Measurements from ENCODE around the gene SPATA18.
A peak's percentile ranks its signal among the peaks of the same experiment; 100 is the strongest.
"Not testable (repeated sequence)": the region's sequence is repeated elsewhere in the genome, so short reads cannot be mapped to it uniquely, and the experiment has no call there.

The SPATA18 gene

GRCh38 chr4:52054254-52054653 is 3.1 kb downstream of the SPATA18 start:
- DNase-seq = no peak

- DNase-seq = no peak
Measured at GRCh38 chr4:52057196-52057595, 6.1 kb downstream of the SPATA18 start.

DNA sequence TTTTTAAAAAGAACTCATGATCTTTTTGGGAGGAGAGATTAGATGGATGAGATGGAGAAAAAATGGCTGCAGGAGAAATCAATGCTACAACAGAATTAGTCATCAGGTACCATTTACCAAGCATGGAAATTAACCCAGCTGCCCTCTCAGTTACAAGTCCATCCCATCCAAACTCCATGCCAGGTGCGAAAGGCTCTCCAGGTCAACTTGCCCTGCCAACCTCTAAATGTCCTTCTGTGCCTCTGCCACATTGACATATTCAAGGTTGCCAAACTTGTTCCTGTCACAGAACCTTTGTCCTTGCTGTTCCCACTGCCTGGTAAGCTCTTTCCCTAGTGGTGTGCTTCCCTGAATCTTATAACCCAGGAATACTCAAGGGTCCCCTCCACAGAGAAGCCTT is 7.2 kb downstream of the SPATA18 start:
- no peak for DNase-seq

DNA sequence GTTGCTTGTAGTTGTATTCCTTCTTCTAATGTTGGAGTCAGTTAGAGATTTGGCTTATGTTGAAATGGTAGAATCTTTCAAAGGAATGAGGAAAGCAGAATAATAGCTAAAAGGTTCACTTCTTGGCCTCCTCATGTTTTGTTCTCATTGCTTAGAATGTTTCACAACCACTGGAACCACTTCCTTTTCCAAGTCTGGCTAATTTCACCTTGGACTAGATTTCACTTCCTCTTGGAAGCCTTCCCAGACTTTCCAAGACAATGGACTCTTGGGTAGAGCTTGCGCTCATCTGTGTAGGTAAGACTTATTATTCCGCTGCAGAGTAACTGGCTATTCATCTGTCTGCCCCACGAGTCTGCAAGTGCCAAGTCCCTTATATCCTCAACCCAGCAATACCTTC is 8.3 kb downstream of the SPATA18 start:
- DNase-seq = no peak

DNA sequence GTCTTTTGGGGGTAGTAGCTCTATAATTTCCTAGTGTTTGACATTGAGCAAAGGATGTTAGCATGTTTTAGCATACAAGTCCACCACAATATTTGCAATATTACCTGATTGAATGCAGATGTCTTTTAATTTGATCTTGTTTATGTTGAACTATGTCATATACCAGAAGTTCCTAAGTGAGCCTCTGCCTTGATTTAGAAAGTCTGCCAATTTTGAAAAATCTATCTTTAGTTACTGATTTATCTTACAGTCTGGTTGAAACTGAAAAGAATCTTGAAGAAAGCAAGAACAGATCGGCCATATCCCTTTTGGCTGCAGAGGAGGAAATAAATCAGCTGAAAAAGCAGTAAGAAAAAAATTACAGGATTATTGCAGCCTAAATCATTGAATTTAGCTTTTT is 18.5 kb downstream of the SPATA18 start:
- no peak for DNase-seq

- DNase-seq = no peak
Measured at GRCh38 chr4:52071791-52072546, 20.9 kb downstream of the SPATA18 start.

GRCh38 chr4:52076731-52077130 is 25.6 kb downstream of the SPATA18 start:
- no peak for DNase-seq

DNA sequence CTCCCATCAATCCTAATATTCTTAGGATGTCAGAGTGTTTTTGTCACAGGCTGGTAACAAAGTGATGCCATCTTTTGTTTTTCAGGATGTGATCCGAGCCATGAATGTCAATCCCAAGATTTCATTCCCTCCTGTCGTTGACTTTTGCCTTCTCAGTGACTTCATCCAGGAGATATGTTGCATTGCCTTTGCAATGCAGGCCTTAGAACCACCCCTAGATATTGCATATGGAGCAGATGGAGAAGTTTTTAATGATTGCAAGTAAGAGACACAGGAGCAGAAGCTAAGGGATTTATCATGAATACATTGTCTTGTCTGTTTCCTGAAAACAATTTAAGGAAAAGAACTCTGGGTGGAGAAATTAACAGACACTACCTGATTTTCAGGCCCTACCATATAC is 28.6 kb downstream of the SPATA18 start:
- no peak for DNase-seq

DNA sequence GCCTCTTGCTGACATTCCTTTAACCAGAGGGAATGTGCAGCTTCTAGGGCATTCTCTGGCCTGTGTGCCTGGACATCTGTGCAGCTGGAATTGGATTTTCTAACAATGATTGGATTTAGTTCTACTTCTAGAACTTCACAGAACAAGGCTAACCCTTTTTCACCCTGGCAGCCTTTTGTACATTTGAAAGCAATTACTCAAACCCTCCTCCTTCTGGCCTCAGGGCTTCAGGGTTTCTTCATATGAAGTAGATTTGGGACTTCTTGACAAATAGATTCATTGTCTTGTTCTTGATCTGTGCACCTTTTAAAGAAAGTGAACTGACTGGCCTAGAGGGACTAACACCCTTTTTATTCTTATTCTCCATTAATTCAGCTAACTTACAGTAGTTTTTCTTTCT is 30.1 kb downstream of the SPATA18 start:
- DNase-seq = no peak

DNA sequence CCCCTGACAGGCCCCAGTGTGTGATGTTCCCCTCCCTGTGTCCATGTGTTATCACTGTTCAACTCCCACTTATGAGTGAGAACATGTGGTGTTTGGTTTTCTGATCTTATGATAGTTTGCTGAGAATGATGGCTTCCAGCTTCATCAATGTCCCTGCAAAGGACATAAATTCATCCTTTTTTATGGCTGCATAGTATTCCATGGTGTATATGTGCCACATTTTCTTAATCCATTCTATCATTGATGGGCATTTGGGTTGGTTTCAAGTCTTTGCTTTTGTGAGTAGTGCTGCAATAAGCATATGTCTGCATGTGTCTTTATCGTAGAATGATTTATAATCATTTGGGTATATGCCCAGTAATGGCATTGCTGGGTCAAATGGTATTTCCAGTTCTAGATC is 35.3 kb downstream of the SPATA18 start:
- not testable (repeated sequence) for DNase-seq

- DNase-seq = no peak
Measured at GRCh38 chr4:52091801-52092200, 40.7 kb downstream of the SPATA18 start.

DNA sequence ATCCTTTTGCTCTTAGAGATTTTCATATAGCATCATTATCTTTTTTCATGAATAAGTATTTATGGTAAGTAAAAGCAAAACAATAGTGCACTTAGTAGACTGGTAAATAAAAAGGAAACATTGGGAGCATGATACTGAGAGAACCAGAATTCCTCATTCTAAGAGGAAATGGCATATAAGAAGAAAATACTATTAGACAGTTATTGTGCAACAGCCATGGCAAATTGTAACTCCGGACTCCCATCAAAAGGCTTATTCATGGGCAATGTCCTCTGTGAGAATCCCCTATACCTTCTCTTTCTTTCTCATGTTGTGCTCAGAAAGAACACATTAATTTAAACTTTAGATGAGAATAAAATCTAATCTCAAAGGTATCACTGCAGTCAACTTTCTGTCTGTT is 42.4 kb downstream of the SPATA18 start:
- no peak for DNase-seq

DNA sequence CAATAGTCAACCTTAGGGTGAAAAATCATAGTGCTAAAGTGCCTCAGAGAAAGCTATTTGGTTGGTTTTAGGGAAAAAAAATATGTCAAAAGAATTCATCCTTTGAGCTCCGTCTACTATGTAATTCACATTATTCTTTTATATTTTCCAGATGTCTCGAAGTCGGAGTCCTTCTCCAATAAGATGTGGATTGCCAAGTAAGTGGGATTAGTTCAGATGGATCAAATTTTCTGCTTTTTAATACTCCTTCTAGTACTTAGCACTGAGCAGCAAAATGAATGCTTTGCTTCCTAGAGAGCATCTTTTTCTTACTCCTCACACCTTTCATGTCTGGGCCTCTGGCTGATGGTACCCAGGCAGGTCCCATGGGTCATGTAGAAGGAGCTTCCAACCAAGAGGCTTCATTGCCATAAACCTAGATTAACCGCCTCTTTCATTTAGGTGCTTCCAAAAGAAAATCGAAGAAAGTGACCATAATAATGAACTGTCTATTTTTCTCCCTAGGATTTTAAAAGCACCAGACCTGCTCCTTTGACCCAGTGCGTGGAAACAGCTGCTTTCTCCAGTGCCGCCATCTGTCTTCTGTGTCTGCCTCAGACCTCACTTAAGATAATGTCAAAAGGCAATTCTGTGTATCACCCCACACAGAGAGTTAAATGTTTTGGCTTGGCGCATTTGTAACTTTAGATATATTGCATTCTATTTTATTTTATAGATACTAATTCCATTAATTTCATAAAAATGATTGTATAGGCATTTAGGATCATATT is 43.5 kb downstream of the SPATA18 start:
- DNase-seq = no peak

DNA sequence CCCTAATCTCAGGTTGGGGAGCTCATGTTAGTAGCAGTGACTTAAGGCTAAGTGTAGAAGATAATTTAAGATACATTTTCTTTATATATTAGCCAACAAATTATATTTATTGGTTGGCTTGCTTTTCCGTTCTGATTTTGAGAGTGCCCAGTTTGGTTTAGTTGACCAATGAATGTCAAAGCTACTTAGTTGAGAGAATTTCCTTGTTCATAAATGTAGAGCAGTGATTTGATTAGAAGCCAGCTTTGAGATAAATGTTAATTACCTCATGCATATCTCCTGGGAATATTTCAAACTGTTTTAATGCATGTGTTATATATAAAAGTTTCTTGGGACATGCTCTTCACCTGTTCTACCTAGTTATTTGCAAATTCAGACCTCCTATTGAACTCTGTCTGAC is 44.3 kb downstream of the SPATA18 start:
- no peak for DNase-seq

DNA sequence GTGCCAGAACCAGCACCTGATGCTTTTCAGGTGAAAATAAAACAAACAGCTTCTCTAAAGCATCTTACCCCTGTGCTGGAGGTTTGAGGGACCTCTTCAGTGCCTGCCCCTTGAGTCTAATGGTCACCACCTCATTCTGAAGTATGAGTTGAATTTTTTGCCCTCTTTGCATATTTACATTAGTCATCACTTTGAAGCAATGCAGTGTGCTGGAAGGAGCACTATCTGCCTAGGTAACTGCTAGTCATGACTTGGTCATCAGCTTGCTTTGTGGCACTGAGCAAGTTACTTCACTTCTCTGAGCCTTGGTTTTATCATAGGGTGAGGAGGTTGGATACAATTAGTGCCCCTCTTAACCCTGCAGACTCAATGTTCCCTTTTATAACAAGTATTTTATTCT is 44.9 kb downstream of the SPATA18 start:
- DNase-seq = peak; percentile 26

- peak; percentile 3 for DNase-seq
Measured at GRCh38 chr4:52098618-52099017, 47.5 kb downstream of the SPATA18 start.

DNA sequence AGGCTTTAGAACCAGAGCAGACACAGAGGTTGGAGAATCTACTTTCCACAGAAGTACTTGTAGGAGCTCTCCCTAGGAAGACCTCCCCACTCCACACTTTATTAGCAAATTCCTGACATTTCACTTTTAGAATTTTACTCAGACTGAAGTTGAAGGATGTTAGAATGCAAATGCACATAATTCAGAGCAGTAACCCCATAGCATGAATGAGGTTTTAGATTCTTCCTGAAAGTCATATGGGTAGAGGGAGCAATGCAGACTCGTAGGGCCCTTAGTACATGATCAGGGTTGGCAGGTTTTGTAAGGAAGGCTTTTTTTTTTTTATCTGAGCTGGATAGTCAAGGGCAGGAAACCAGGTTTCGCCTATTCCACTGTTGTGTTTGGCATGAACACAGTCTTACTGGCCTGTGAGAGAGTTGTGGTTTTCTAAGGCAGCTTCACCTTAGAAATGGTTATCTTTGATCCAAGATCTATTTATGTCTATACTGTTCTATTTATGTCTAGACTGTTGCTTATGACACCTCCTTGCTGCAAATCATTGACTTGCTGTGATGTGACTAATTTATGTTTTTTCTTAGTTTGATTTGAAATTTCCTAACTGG is 48.9 kb downstream of the SPATA18 start:
- peak; percentile 12 for DNase-seq

DNA sequence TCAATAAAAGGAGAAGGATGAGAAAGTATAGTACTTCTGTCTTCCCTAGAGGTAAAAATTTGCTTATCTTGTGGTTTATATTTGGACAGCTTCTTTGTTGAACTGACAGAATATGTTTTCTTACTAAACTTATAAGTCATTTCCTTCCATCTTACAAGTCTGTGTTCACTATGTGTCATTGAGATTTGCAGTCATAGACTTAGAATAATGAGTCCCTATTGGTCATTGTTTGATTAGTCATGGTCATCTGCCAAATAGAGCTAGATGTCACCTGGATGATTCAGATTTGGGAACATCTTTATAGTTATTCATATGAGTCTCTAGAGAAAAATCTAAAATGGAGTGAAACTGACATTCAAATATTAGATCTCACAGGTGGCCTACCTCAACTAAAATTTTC is 51.5 kb downstream of the SPATA18 start:
- DNase-seq = no peak

- DNase-seq = no peak
Measured at GRCh38 chr4:52103319-52103718, 52.2 kb downstream of the SPATA18 start.

- DNase-seq = no peak
Measured at GRCh38 chr4:52105276-52105675, 54.2 kb downstream of the SPATA18 start.

- no peak for DNase-seq
Measured at GRCh38 chr4:52106191-52106590, 55.1 kb downstream of the SPATA18 start.

- no peak for DNase-seq
Measured at GRCh38 chr4:52106660-52107059, 55.6 kb downstream of the SPATA18 start.

DNA sequence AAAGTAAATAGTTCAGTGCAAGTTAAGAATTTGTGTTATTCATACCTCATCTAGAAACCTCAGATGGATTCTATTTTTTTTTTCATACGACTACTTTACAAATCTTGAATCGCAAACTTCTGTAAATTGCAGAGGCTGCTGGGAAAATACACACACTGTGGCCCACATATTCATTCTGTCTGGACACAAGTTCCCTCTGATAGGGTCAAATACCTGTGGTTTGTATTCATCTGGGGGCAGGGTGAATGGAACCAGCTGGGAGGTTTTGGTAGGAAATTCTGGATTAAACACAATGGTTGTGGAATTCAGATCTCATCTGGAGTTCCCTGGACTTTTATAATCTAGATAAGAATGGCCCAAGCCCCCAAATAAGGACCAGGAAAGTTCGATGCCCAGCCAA is 56.2 kb downstream of the SPATA18 start:
- DNase-seq = no peak

- no peak for DNase-seq
Measured at GRCh38 chr4:52107745-52108144, 56.6 kb downstream of the SPATA18 start.

Data from NCI-H226 (cell line).